Panc1 (cell line): ENCODE results near the gene MAPK11.

Source experiments
- CTCF ChIP-seq: fragments of 450-650 bp; IDR thresholded peaks from 2 replicates; pipeline ENCODE4 v1.5.1; 2017; ENCODE audit warnings: mild to moderate bottlenecking
- POLR2AphosphoS5 ChIP-seq: IDR thresholded peaks from 2 replicates; pipeline ENCODE4 v1.6.1; 2012; ENCODE audit warnings: mild to moderate bottlenecking, low read depth, low read length, moderate library complexity
- SIN3A ChIP-seq: IDR thresholded peaks from 2 replicates; pipeline ENCODE4 v1.6.1; 2012; ENCODE audit warnings: low read depth, mild to moderate bottlenecking, low read length, moderate library complexity, borderline replicate concordance; ENCODE audit not compliant: insufficient read depth
- TCF7L2 ChIP-seq: IDR thresholded peaks from 2 replicates; pipeline ENCODE4 v1.6.1; 2011; ENCODE audit warnings: mild to moderate bottlenecking, low read depth, low read length, inconsistent platforms
- TF ChIP-seq, protein P1 (sequence below), 2 experiments: IDR thresholded peaks; 2 replicates each; pipeline ENCODE4 v1.6.1; 2011 to 2012; ENCODE audit warnings: low read depth in 2 of 2, control low read depth in 1 of 2, low read length in 1 of 2, mild to moderate bottlenecking in 1 of 2, moderate library complexity in 1 of 2; ENCODE audit not compliant: insufficient read depth in 1 of 2

DNA sequence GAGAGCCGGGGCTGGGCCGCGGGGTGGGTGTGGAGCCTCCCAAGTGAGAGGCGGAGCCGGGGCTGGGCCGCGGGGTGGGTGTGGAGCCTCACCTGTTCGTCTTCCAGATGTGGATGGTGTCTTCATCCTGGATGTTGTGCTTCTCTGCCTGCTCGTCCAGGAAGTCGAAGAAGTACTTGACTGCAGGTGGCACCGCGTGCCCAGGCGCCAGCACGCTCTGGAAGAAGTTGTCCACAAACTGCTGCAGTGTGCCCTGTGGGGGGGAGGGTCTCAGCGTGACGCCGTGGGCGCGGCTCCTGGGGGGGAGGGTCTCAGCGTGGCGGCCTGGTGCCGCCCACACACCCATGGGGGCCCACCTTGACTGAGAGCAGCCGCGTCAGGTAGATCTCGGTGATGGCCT is 7.6 kb upstream of the MAPK11 start:
- TF ChIP-seq CTCF: no peak
- no peak for TF ChIP-seq POLR2AphosphoS5
- no peak for TF ChIP-seq SIN3A
- TF ChIP-seq, protein P1, sequence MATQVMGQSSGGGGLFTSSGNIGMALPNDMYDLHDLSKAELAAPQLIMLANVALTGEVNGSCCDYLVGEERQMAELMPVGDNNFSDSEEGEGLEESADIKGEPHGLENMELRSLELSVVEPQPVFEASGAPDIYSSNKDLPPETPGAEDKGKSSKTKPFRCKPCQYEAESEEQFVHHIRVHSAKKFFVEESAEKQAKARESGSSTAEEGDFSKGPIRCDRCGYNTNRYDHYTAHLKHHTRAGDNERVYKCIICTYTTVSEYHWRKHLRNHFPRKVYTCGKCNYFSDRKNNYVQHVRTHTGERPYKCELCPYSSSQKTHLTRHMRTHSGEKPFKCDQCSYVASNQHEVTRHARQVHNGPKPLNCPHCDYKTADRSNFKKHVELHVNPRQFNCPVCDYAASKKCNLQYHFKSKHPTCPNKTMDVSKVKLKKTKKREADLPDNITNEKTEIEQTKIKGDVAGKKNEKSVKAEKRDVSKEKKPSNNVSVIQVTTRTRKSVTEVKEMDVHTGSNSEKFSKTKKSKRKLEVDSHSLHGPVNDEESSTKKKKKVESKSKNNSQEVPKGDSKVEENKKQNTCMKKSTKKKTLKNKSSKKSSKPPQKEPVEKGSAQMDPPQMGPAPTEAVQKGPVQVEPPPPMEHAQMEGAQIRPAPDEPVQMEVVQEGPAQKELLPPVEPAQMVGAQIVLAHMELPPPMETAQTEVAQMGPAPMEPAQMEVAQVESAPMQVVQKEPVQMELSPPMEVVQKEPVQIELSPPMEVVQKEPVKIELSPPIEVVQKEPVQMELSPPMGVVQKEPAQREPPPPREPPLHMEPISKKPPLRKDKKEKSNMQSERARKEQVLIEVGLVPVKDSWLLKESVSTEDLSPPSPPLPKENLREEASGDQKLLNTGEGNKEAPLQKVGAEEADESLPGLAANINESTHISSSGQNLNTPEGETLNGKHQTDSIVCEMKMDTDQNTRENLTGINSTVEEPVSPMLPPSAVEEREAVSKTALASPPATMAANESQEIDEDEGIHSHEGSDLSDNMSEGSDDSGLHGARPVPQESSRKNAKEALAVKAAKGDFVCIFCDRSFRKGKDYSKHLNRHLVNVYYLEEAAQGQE (IDR thresholded peaks at IDR 0.05; ENCODE audit: insufficient read depth in 1 of 2, low read depth in 2 of 2, low read length in 1 of 2): no peak
- TF ChIP-seq TCF7L2: no peak
